GM21390 (cell line): ENCODE data around the gene SLC22A3.
"Not testable (repeated sequence)": the region's sequence is repeated elsewhere in the genome, so short reads cannot be mapped to it uniquely, and the experiment has no call there.

ENCODE experiments used
- ATAC-seq: cut with Tn5 transposase; IDR thresholded peaks from one replicate; pipeline ENCODE4 v1.9.1; 2021; ENCODE audit not compliant: unreplicated experiment

Gene SLC22A3, protein sequence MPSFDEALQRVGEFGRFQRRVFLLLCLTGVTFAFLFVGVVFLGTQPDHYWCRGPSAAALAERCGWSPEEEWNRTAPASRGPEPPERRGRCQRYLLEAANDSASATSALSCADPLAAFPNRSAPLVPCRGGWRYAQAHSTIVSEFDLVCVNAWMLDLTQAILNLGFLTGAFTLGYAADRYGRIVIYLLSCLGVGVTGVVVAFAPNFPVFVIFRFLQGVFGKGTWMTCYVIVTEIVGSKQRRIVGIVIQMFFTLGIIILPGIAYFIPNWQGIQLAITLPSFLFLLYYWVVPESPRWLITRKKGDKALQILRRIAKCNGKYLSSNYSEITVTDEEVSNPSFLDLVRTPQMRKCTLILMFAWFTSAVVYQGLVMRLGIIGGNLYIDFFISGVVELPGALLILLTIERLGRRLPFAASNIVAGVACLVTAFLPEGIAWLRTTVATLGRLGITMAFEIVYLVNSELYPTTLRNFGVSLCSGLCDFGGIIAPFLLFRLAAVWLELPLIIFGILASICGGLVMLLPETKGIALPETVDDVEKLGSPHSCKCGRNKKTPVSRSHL

DNA sequence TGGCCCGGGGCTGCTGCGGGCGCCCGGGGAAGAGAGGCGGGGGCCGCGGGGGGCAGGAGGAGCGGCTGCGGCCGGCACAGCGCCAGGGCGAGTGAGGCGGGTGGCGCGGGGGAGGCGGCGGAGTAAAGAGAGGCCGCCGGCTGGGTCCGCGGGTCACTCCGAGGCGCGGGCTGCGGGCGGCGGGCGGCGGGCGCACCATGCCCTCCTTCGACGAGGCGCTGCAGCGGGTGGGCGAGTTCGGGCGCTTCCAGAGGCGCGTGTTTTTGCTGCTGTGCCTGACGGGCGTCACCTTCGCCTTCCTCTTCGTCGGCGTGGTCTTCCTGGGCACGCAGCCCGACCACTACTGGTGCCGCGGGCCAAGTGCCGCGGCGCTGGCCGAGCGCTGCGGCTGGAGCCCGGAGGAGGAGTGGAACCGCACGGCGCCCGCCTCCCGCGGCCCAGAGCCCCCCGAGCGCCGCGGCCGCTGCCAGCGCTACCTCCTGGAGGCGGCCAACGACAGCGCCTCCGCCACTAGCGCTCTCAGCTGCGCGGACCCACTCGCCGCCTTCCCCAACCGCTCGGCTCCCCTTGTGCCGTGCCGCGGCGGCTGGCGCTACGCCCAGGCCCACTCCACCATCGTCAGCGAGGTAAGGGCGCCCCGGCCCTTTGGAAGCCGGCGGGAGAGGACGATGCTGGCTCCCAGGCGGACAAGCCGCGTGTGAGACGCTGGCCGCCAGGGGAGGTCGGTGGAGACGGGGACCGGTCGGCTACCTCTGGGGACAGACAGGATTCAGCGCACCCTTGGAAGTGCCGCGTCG, at the start of gene SLC22A3:
Gene SLC22A3 (plus strand): TSS at position 156 of the 797 bp plus-strand sequence. CDS start 42 bp downstream, at position 198.
- ATAC-seq: no peak

DNA sequence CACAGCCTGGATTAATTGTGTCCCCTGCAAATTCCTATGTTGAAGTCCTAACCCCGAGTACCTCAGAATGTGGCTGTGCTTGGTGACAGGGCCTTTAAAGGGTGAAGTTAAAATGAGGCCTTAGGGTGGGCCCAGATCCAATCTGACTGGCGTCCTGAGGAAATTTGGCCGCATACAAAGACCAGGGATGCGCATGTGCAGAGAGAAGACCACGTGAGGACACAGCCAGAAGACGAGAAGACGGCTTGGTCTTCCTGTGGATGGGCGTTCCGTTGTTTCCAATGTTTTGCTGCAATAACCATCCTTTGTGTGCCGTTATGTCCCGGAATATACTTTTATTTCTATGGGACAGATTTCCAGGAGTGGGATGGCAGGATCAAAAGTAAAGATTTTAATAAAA, 48.6 kb upstream of the SLC22A3 start:
- no peak for ATAC-seq

DNA sequence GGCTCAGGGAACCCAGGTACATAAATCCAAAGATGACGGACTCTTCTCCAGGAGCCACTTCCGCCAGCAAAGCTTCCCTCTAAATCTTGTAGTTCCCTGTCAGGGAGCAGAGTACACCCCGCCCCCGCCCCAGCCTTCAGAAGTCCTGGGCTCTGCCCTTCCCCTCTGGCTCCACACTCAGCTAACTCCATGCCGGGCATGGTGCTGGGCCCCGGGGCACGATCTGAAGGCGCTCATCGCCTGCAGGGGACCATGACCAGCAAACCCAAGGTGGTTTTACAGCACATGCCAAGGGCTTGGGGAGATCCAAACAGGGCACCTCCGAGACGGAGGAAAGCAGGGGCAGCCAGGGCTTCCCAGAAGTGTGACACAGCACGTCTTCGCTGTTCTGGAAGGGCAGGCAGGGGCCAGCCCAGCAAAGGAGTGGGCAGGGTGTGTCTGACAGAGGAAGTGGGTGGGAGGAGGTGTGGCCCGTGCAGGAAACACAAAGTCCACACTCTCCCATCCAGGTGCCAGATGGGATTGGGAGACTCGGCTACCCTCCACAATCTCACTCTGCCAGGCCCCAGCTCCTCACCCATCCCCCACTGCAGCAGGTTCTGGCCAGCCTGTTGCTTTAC, 48.0 kb upstream of the SLC22A3 start:
- no peak for ATAC-seq

DNA sequence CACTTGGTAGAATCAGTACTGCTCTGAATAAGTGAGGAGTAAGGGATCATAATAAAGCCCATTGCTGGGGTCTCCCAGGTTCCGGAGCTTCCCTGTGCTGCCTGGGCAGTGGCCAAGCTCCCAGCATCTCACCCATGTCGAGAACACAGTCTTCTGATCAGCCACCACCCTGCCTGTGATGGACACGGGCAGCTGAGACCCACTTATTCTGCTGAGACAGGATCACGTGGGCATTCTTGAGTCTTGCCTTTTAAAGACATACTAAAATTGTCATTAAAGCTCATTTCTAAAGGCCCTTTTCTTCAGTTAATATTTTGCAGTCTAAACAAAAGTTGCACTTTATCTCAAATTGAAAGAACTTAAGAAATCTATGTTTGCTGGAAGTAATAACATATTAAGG, 46.8 kb upstream of the SLC22A3 start:
- ATAC-seq: no peak

DNA sequence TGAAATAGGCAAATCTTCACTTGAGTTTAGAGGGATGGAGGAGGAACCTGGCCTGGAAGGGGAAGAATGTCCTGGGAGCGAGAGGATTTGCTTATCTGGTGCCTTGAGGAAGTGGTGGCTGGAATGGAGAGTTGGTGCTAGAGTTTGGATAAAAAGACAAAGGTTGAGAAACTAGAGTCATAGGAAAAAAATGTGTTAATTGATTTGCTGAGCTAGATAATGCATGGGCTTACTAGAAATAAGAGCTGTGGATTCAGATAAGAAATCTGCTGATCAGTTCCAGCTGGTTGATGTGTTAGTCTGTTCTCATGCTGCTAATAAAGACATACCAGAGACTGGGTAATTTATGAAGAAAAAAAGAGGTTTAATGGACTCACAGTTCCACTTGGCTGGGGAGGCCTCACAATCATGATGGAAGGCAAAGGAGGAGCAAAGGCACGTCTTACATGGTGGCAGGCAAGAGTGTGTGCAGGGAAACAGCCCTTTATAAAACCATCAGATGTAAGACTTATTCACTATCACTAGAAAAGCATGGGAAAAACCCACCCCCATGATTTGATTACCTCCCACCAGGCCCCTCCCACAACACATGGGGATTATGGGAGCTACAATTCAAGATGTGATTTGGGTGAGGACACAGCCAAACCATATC, 45.6 kb upstream of the SLC22A3 start:
- not testable (repeated sequence) for ATAC-seq

DNA sequence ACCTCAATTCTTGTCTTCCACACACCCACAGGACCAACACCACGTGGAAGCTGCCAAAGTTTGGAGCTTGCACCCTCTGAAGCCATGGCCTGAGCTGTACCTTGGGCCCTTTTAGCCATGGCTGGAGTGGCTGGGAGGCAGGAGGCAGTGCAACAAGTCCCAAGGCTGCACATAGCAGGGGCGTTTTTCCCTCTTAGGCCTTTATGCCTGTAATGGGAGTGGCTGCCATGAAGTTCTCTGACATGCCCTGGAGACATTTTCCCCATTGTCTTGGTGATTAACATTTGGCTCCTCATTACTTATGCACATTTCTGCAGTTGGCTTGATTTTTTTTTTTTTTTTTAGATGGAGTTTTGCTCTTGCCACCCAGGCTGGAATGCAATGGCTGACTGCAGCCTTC, 44.4 kb upstream of the SLC22A3 start:
- no peak for ATAC-seq

DNA sequence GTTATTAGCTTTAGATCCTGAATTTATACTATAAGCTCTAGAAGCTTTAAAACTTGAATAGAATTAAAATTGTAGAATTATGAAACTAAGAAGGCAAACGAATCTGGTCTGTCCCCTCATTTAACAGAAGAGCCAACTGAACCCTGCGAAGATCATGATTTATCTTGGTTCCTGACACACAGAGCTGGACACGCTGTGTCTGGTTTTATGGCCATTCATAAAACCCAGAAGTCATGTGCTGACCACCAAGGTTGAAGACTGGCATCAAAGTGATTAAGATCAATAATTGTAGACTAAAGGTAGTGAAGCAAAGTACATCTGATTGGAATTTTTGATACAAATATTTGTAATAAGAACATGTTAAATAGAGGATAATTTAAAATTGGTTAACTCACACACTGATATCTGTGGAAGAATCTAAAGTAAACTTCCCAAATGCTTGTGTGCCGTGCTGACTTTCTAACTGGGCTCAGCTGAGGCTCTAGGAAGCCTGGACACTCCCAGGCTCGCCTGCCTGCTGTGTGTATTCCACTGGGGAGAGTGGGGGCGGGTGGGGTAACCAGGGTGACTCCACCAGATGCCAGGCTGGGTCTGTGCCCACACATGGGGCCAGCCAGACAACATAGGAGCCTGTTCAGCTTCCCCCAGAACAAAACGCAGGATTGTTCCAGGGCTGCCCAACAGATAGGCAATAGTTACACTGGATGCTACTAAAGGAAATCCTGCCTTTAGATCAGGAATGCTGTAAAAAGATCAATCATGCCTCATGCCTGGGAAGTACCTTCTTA, 42.1 kb upstream of the SLC22A3 start:
- no peak for ATAC-seq

DNA sequence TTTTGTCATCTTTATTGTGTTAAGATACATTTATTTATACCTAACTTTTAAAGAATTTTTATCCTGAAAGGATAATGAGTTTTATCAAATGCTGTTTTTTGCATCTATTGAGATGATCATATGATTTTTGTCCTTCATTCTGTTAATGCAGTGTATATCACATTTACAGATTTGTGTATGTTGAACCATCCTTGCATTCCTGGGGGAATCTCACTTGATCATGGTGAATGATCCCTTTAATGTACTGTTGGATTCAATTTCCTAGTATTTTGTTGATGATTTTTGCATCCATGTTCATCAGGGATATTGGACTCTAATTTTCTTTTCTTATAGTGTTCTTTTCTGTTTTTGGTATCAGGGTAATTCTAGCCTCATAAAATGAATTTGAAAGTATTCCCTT, 38.5 kb upstream of the SLC22A3 start:
- ATAC-seq: no peak

DNA sequence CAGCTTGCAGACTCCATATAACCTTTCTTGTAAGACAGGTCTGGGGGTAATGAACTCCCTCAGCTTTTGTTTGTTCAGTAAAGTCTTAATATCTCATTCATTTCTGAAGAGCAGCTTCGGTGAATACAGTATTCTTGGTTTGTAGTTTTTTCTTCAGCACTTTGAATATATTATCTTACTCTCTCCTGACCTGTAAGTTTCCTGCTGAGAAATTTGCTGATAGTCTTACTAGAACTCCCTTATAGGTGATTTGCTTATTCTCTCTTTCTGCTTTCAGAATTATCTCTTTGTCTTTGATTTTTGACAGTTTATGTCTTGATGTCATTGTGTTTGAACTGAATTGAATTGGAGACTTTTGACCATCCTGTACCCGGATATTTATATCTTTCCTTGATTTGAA, 35.3 kb upstream of the SLC22A3 start:
- no peak for ATAC-seq

DNA sequence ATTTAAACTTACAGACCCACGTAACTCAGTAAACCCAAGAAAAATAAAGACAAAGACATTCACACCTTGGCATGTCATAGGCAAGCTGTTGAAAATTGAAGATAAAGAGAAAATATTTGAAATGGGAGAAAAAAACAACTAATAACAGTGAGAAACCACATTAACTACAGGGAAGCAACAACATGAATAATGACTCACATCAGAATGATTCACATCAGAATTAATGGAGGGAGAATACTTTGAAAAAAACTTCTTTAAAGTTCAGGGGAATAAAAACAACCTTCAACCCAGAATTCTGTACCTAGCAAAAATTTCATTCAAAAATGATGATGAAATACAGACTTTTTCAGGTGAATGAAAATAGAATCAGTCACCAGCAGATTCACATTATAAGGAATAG, 32.9 kb upstream of the SLC22A3 start:
- ATAC-seq: no peak

DNA sequence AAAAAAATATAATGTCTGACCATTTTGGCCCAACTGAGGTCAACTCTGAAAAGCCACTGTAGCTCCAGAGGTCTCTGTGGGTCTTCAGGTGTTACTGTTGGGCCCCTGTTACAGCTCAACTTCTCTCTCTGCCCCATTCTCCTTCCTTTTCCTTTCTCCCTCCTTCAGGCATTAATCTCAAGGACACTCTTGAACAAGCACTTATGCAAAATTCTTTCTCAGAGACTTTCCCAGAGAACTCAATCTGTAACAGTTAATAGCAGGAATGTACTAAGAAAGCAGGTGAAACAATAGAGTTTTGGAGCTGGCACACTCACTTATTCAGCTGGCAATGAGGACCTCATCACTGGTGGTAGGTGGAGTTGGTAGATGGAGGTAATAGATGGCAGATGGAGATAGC, 31.9 kb upstream of the SLC22A3 start:
- ATAC-seq: no peak

DNA sequence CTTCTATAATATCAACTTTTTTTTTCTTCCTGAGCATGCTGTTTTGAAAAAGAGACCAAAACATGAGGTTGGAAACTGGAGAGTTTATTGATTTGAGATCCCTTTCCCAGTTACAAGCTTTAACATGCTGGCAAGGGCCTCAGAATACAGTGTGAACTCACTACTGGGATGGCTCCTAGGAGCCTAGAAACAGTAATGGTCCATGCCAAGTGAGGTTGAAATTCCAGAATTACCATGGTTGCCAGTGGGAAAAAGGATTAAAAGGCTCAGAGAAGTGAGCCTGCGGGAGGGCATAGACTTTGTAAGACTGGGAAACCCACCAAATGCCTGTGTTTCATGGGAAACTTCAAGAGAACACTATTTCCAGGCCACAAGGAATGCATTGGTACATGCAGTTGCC, 28.9 kb upstream of the SLC22A3 start:
- ATAC-seq: no peak

DNA sequence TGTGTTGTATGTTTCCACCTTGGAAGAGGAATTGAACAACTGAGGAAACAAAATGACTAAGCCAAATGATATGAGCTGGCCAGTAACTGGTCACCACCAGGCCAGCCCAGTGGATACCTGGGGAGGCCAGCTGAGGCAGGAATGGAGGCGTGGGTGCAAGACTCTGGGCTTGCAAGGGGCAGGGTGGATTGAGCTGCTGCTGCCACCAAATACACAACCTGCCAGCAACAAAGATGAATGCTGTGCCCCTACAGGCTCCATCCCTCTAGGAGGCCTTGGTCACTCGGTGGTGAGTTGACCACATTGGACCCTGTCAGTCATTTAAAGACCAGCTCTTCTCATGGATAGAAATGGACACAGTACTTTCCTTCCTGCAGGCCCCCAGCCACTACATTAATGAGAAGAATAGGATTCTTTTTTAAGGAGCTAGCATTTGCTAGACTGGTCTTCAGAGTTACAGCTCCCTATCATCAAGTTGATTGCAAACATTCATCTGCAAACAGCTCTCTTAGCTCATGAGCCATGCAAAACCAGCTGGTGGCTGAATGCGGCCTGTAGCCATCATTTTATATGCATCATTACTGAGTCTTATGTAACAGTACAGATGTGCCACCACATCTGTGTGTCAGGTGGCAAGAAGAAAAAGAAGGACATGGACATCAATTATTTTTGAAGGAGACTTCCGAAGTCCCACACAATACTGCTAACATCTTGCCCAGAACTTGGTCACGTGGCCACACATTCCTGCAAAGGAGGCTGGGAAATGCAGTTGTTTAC, 26.3 kb upstream of the SLC22A3 start:
- no peak for ATAC-seq

DNA sequence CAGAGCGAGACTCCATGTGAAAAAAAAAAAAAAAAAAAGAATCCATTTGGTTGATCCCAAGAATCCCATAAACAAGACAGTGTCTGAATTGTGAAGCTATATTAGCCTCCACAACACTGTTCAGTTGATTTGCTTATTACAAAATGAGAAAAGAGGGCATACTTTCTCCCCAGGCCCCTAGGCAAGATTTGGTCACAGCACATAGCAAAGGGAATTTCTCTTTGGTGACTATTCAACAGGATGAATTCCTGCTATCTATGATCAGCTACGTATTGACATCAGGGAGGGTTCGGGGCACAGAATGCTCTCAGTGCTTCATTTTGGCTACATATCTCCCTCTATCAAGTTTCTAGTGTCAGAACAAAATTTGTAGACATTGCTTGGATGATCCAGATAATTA, 20.2 kb upstream of the SLC22A3 start:
- ATAC-seq: no peak

DNA sequence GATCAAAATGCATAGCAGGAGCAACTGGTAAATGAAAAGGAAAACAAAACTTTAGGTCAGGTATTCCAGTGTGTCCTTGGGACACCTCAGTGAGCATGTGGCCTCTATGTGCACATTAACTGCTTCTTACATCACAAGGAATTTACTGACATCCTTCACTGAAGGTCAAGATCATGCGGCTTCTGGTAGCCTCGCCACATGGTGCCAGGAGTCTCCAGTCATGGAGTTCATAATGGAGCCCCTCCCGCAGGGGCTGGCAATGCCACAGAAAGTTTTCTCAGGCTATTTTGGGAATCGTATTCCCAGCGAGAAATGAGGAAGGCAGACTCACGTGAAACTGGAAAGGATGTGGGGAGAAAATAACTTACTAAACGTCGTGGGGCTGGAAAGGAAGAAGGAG, 19.7 kb upstream of the SLC22A3 start:
- no peak for ATAC-seq

DNA sequence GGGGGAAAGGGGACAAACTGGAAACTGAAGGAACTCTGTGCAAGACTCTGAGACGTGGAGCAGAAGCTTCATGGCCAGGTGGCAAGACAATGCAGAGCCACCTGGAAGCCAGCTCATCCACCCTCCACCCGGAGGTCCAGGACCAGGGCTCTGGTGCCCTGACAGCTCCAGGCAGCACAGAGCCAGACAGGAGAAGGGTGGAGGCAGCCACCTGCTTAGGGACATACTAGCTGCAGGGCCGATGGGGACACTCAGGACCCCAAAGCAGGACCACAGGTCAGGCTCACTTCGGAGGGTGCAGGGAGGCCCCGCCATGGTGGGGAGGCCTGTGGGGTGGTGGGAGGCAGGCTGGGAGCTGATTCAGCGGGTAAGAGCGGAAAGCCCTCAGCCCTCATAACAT, 19.0 kb upstream of the SLC22A3 start:
- ATAC-seq: no peak

DNA sequence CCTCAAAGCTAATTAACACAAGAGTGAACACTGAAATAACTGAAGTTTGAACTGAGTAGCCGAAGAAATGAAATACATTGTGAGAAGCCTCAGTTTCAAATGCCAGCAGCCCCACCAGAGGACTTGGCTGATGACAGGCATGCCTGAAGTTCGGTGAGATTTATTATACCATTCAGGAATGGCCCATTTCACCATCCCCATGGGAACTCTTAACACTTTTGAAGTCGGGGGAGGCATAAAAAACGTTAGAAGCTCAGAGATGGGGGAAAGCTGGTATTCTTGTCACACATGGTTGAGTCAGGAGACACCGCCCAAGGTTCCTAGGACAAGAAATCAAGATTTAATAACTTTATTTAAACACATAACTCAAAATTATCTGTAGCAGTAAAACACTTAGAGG, 17.6 kb upstream of the SLC22A3 start:
- ATAC-seq: no peak

DNA sequence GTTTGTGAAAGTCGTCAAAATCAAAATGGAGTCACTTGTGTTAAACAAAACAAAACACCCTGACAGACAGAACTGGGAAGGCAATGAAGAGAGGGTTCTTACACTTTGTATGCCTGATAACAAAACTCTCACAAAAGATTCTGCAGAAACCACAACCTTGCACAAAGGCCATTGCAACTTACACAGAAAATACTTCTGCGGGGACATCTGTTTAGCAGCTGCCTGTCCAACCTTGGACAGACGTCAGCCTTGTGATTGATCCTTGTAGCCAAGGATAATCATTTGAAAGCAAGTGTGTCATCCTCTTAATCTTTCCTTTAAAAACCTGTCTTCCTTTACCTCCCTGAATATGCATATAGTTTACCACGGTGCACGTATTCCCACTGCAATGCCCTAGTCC, 17.0 kb upstream of the SLC22A3 start:
- ATAC-seq: no peak

DNA sequence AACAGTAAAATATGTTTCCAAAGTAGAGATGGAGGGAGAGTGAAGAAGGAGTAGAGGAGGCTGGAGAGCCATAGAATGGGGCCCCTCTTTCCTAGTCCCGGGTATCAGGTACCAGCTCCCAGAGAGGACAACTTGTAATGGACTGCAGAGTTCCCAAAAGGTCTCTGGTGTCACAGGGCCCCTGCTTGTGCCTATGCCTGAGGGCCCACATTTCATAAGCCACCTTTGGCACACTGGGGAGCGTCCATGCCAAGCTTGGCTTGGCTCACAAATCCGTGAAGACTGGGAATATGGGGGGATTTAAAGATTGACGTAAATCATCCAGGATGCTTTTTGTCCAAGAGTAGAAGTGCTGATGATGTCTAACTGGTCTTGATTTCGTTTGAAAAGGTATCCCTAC, 16.4 kb upstream of the SLC22A3 start:
- no peak for ATAC-seq

DNA sequence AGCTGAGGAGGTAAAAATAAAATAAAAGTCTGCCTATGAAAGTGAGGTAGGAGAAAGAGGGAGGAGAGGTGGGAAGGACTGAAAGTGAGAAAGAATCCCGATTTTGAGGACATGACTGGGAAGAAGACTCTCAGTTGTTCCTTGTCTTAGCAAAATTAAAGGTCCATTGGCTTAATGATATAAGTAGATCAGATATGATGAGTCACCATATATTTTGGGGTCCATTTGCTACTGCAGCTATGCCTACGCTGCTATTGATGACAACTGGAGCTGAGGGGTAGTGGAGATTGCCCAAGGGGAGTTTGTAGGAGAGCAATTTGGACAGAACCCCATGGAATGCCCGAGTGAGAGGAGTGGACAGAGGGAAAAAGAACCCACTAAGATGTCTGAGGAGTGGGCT, 15.1 kb upstream of the SLC22A3 start:
- ATAC-seq: no peak
